Pancreas (tissue), 10 donors: ENCODE data around the gene POGZ. TPM values are rescaled to one million over a fixed set of nuclear protein-coding genes. Genes with fewer than 3 reads are reported as not detected.

Experiments
- ATAC-seq, 4 donors: fragments of 200-7000 bp; cut with Tn5 transposase; one replicate each; pipeline versions ENCODE4 v1.8.0 to v1.9.1; 2020; ENCODE audit warnings: mild to moderate bottlenecking in 4 of 4, moderate library complexity in 4 of 4
- DNase-seq, 6 donors: peaks; one replicate each; pipeline ENCODE4 v3.0.0-alpha.2; 2020
- FAIRE-seq: peaks from 2 replicates; lab custom pipeline; 2012; peaks lifted over from hg19 to GRCh38; lab: Jason Lieb, UNC
- H3K27ac ChIP-seq, 4 donors: fragments of 200-600 bp; sonication (generic); 1 replicate in 3 of 4; 2 replicates in 1 of 4; pipeline versions ENCODE4 v1.5.0 to v1.8.0; 2020
- H3K27me3 ChIP-seq, 4 donors: fragments of 200-600 bp; one replicate each; pipeline ENCODE4 v1.8.0; 2021
- H3K36me3 ChIP-seq, 3 donors: fragments of 200-600 bp; sonication (generic) in 1 of 3; one replicate each; pipeline versions ENCODE4 v1.5.0 to v1.8.0; 2020 to 2021
- H3K4me1 ChIP-seq, 3 donors: fragments of 200-600 bp; one replicate each; pipeline ENCODE4 v1.8.0; 2021
- H3K4me3 ChIP-seq, 4 donors: fragments of 200-600 bp; sonication (generic) in 2 of 4; one replicate each; pipeline versions ENCODE4 v1.5.0 to v1.8.0; 2020 to 2021
- H3K9me3 ChIP-seq, 4 donors: fragments of 200-600 bp; one replicate each; pipeline ENCODE4 v1.8.0; 2021
- WGBS, 2 donors: extraction: QIAGEN DNeasy Blood & Tissue Kit; methylation state at CpG; one replicate each; pipeline ENCODE4 v1.1.7; 2013; 5-methylcytosine and 5-hydroxymethylcytosine counted together
- intact Hi-C, 3 donors: fragments of 100-400 bp; cut with DNase I; formaldehyde crosslinking; loops; one replicate each; pipeline versions ENCODE4 v1.11.1 to v1.14.2; 2022
- polyA plus RNA-seq, 2 donors: library from polyadenylated mRNA; stranded (reverse); fragments of 200-250 nt; gene quantifications; one replicate each; pipeline ENCODE4 v1.2.3, GENCODE V29; 2013
- total RNA-seq, 6 donors: library from RNA; stranded (reverse); fragmentation: NEBNext Ultra II Directional in 4 of 6; extraction: Animal tissue kit (Norgen Biotek cat#: 25700) in 4 of 6; gene quantifications; one replicate each; pipeline versions ENCODE4 v1.2.1 to v1.2.4, GENCODE V29; 2021 to 2023
- TF ChIP-seq, protein P1 (sequence below), 4 donors: fragments of 200-600 bp; sonication (generic) in 3 of 4; IDR thresholded peaks; one replicate each; pipeline versions ENCODE4 v1.5.0 to v1.8.0; 2021; ENCODE audit warnings: antibody characterized with exemption in 4 of 4
- donor health status: healthy with polysubstance abuse.
- donor health status: DM: no; HTN: no; CAD: no; lungs with moderate emphysema.
- donor health status: DM: no; HTN: no; CAD: no.
- donor health status: control.
- donor health status: control.
- donor health status: Bipolar disorder and iron deficiency.
- donor health status: DM: yes; HTN: yes; CAD: no.
- donor health status: DM: no; HTN: no; CAD: no.
- donor health status: DM: no; HTN: no; CAD: no.
- donor health status: DM: yes; HTN: yes; CAD: no.

POGZ gene
- total and polyA plus RNA-seq, 8 donors, result 24.5 to 61.0 (median 32.4) TPM

- no peak overlapping the region for H3K27ac ChIP-seq
- no peak overlapping the region for H3K4me3 ChIP-seq
- no peaks in the 10 kb centered on the region for H3K36me3 ChIP-seq
- ATAC-seq, result no peak
- intact Hi-C loops, result no loop called here
- 73 to 78% methylated on average over 2 of the region's 2 CpGs for WGBS, 2 donors
- DNase-seq, result no peak
- H3K9me3 ChIP-seq, result no peaks in the 10 kb centered on the region
- no peaks in the 10 kb centered on the region for H3K27me3 ChIP-seq
- no peak for FAIRE-seq
- H3K4me1 ChIP-seq, result peaks cover 0 to 2% (median 0%) of the 10 kb centered on the region in 3 donors
- TF ChIP-seq, protein P1, sequence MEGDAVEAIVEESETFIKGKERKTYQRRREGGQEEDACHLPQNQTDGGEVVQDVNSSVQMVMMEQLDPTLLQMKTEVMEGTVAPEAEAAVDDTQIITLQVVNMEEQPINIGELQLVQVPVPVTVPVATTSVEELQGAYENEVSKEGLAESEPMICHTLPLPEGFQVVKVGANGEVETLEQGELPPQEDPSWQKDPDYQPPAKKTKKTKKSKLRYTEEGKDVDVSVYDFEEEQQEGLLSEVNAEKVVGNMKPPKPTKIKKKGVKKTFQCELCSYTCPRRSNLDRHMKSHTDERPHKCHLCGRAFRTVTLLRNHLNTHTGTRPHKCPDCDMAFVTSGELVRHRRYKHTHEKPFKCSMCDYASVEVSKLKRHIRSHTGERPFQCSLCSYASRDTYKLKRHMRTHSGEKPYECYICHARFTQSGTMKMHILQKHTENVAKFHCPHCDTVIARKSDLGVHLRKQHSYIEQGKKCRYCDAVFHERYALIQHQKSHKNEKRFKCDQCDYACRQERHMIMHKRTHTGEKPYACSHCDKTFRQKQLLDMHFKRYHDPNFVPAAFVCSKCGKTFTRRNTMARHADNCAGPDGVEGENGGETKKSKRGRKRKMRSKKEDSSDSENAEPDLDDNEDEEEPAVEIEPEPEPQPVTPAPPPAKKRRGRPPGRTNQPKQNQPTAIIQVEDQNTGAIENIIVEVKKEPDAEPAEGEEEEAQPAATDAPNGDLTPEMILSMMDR (IDR thresholded peaks at IDR 0.05), result no peak
Measured at GRCh38 chr1:151478923-151479322, 19.6 kb upstream of the POGZ start.

- TF ChIP-seq, protein P1 (IDR thresholded peaks at IDR 0.05), result no peak
- no peak for FAIRE-seq
- Histone ChIP-seq H3K36me3 (no peaks in the 10 kb centered on the region), H3K4me3 (no peak overlapping the region), H3K27ac (peak overlapping the region in 1 of 4 donors; percentile 7), H3K27me3 (no peaks in the 10 kb centered on the region), H3K9me3 (no peaks in the 10 kb centered on the region), H3K4me1 (peaks cover 0 to 5% (median 0%) of the 10 kb centered on the region in 3 donors)
- WGBS, 2 donors, result 67 to 71% methylated on average over 1 of the region's 1 CpG
- DNase-seq, result no peak
- peak in 1 of 4 donors; percentile 17 for ATAC-seq
- intact Hi-C loops, result no loop called here
Measured at GRCh38 chr1:151478140-151478812, 19.0 kb upstream of the POGZ start.

DNA sequence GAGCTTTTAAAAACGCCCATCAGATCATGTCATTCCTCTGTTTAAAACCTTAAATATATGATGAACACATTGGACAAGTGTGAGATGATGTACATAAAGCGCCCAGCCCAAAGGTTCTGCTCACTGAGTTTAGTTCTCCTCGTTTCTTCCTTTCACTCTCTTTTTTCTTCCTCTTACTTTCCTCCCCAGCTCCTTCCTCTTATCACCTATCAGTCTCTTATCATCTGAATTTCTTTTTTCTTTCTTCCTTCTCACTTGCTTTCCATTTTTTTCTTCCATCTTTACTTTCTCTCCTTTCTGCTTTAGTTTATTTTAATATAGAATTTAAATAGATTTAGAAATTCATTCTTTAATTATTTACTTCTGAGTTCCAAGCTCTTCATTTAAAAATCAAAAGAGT lies 17.8 kb upstream of the POGZ start:
- H3K27ac ChIP-seq, result no peak overlapping the region
- intact Hi-C loops, result no loop called here
- TF ChIP-seq, protein P1 (IDR thresholded peaks at IDR 0.05), result no peak
- ATAC-seq (no peak), FAIRE-seq (no peak), DNase-seq (no peak)
- peaks cover 0 to 5% (median 0%) of the 10 kb centered on the region in 3 donors for H3K4me1 ChIP-seq
- no peaks in the 10 kb centered on the region for H3K9me3 ChIP-seq
- H3K4me3 ChIP-seq, result no peak overlapping the region
- H3K27me3 ChIP-seq, result no peaks in the 10 kb centered on the region
- H3K36me3 ChIP-seq, result no peaks in the 10 kb centered on the region
- WGBS, 2 donors, result 69 to 74% methylated on average over 3 of the region's 3 CpGs

DNA sequence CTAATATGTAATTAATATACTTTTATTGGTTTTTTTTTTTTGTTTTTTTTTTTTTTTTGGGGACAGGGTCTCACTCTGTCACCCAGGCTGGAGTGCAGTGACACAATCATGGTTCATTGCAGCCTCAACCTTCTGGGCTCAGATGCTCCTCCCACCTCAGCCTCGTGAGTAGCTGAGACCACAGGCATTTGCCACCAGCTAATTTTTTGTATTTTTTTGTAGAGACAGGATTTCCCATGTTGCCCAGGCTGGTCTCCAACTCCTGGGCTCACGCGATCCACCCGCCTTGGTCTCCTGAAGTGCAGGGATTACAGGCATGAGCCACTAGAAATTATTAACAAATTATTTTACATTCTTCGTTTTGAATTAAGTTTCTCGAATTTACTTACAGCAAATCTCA lies 16.8 kb upstream of the POGZ start:
- TF ChIP-seq, protein P1 (IDR thresholded peaks at IDR 0.05), result no peak
- FAIRE-seq, result no peak

DNA sequence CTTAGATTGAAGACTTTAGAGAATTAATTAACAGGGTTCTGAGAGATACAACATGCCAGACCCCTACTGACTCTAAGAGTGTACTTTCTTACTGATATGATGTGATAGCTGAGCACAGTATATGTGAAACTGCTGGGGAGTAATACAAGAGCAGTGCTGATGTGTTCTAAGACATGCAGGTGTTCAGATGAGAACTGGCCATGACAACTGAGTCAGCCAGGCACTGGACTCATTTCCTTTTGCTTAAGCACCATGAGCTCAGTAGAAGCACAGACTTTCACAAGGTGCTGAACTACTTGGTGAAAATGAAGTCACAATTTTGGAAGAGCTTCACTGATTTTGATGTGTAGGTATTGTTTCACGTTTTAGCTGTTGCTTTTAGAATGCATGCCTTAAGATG lies 15.9 kb upstream of the POGZ start:
- TF ChIP-seq, protein P1 (IDR thresholded peaks at IDR 0.05), result no peak
- FAIRE-seq, result no peak

More for the DNA sequence above, 16.8 kb upstream of the POGZ start:
- Histone ChIP-seq H3K27ac (no peak overlapping the region), H3K4me1 (peaks cover 0 to 5% (median 0%) of the 10 kb centered on the region in 3 donors), H3K9me3 (no peaks in the 10 kb centered on the region), H3K36me3 (no peaks in the 10 kb centered on the region), H3K27me3 (no peaks in the 10 kb centered on the region), H3K4me3 (no peak overlapping the region)
- no peak for ATAC-seq
- WGBS, 2 donors, result 69 to 87% methylated on average over 6 of the region's 6 CpGs
- intact Hi-C loops, result no loop called here
- DNase-seq, result no peak

More for the DNA sequence above, 15.9 kb upstream of the POGZ start:
- no peaks in the 10 kb centered on the region for H3K9me3 ChIP-seq
- WGBS, 2 donors, result 65 to 82% methylated on average over 1 of the region's 1 CpG
- ATAC-seq (no peak), DNase-seq (no peak)
- no peaks in the 10 kb centered on the region for H3K27me3 ChIP-seq
- no peak overlapping the region for H3K4me3 ChIP-seq
- no peak overlapping the region for H3K27ac ChIP-seq
- no peaks in the 10 kb centered on the region for H3K36me3 ChIP-seq
- intact Hi-C loops, result no loop called here
- peaks cover 0 to 5% (median 0%) of the 10 kb centered on the region in 3 donors for H3K4me1 ChIP-seq
